Mesothelial cell of epicardium (in vitro differentiated cells): ENCODE measurements around the gene PARP4. TPM values are rescaled to one million over a fixed set of nuclear protein-coding genes. Genes with fewer than 3 reads are reported as not detected.
A peak's percentile ranks its signal among the peaks of the same experiment; 100 is the strongest.
"Not testable (repeated sequence)": the region's sequence is repeated elsewhere in the genome, so short reads cannot be mapped to it uniquely, and the experiment has no call there.

ENCODE experiments used
- DNase-seq, 2 experiments: peaks; one replicate each; pipeline ENCODE4 v3.0.0; 2021; ENCODE audit warnings: low spot score in 2 of 2; ENCODE audit not compliant: unreplicated experiment in 2 of 2
- H3K27ac Mint-ChIP-seq: 2 replicates; pipeline ENCODE4 v1.8.0; 2021; ENCODE audit warnings: mixed read lengths
- H3K27me3 Mint-ChIP-seq: 2 replicates; pipeline ENCODE4 v1.8.0; 2021; ENCODE audit warnings: low read depth, mixed read lengths
- H3K36me3 Mint-ChIP-seq: 2 replicates; pipeline ENCODE4 v1.8.0; 2021; ENCODE audit warnings: mixed read lengths
- H3K4me1 Mint-ChIP-seq: 2 replicates; pipeline ENCODE4 v1.8.0; 2021; ENCODE audit warnings: mixed read lengths
- H3K4me3 Mint-ChIP-seq: 2 replicates; pipeline ENCODE4 v1.8.0; 2021; ENCODE audit warnings: mild to moderate bottlenecking, moderate library complexity, mixed read lengths
- H3K9me3 Mint-ChIP-seq: 2 replicates; pipeline ENCODE4 v1.8.0; 2021; ENCODE audit warnings: mixed read lengths
- CTCF ChIP-seq: fragments of 200-600 bp; sonication (generic); IDR thresholded peaks from one replicate; pipeline ENCODE4 v1.5.0; 2021; ENCODE audit warnings: antibody characterized with exemption; ENCODE audit not compliant: unreplicated experiment
- total RNA-seq: library from RNA; stranded (reverse); gene quantifications from 3 replicates; pipeline ENCODE4 v1.2.1, GENCODE V29; 2021

Gene PARP4
- total RNA-seq, 1 donor from 2014 or later, result 44.2 TPM

GRCh38 chr13:24450530-24450929 lies 62.0 kb downstream of the PARP4 start:
- peak overlapping the region; percentile 31 for H3K27ac Mint-ChIP-seq

GRCh38 chr13:24444851-24445250 lies 67.7 kb downstream of the PARP4 start:
- DNase-seq, H3K27me3 Mint-ChIP-seq, H3K4me1 Mint-ChIP-seq, H3K9me3 Mint-ChIP-seq, H3K4me3 Mint-ChIP-seq, H3K27ac Mint-ChIP-seq: not testable (repeated sequence)
- peaks cover 45% of the 10 kb centered on the region for H3K36me3 Mint-ChIP-seq

More at GRCh38 chr13:24450530-24450929, 62.0 kb downstream of the PARP4 start:
- TF ChIP-seq CTCF, result no peak
- peaks cover 42% of the 10 kb centered on the region for H3K36me3 Mint-ChIP-seq
- no peak for DNase-seq
- no peaks in the 10 kb centered on the region for H3K9me3 Mint-ChIP-seq
- H3K4me3 Mint-ChIP-seq, result no peak overlapping the region
- H3K27me3 Mint-ChIP-seq, result no peaks in the 10 kb centered on the region
- H3K4me1 Mint-ChIP-seq, result peaks cover 3% of the 10 kb centered on the region

GRCh38 chr13:24443366-24443765 lies 69.2 kb downstream of the PARP4 start:
- H3K9me3 Mint-ChIP-seq, result no peaks in the 10 kb centered on the region
- no peak for DNase-seq
- H3K4me3 Mint-ChIP-seq, result no peak overlapping the region
- peaks cover 44% of the 10 kb centered on the region for H3K36me3 Mint-ChIP-seq
- no peaks in the 10 kb centered on the region for H3K27me3 Mint-ChIP-seq
- no peaks in the 10 kb centered on the region for H3K4me1 Mint-ChIP-seq
- H3K27ac Mint-ChIP-seq, result no peak overlapping the region
- no peak for TF ChIP-seq CTCF

GRCh38 chr13:24426045-24426444 lies 86.5 kb downstream of the PARP4 start:
- not testable (repeated sequence) for H3K4me3 Mint-ChIP-seq, DNase-seq, H3K27ac Mint-ChIP-seq, H3K27me3 Mint-ChIP-seq, H3K4me1 Mint-ChIP-seq
- Mint-ChIP-seq H3K36me3 (peaks cover 46% of the 10 kb centered on the region), H3K9me3 (peaks cover 18% of the 10 kb centered on the region)

GRCh38 chr13:24419668-24420067 lies 92.9 kb downstream of the PARP4 start:
- H3K4me1 Mint-ChIP-seq, H3K27me3 Mint-ChIP-seq, H3K27ac Mint-ChIP-seq, H3K4me3 Mint-ChIP-seq, DNase-seq: not testable (repeated sequence)
- H3K9me3 Mint-ChIP-seq, result peaks cover 31% of the 10 kb centered on the region
- peaks cover 48% of the 10 kb centered on the region for H3K36me3 Mint-ChIP-seq

GRCh38 chr13:24407844-24408243 lies 104.7 kb downstream of the PARP4 start:
- Mint-ChIP-seq H3K27me3 (peaks cover 51% of the 10 kb centered on the region), H3K36me3 (no peaks in the 10 kb centered on the region), H3K27ac (no peak overlapping the region), H3K9me3 (no peaks in the 10 kb centered on the region), H3K4me3 (no peak overlapping the region), H3K4me1 (no peaks in the 10 kb centered on the region)
- no peak for DNase-seq
- no peak for TF ChIP-seq CTCF

GRCh38 chr13:24406524-24406923 lies 106.1 kb downstream of the PARP4 start:
- Mint-ChIP-seq H3K27ac (no peak overlapping the region), H3K36me3 (no peaks in the 10 kb centered on the region), H3K27me3 (peaks cover 54% of the 10 kb centered on the region), H3K4me1 (no peaks in the 10 kb centered on the region), H3K4me3 (no peak overlapping the region), H3K9me3 (no peaks in the 10 kb centered on the region)
- TF ChIP-seq CTCF, result no peak
- DNase-seq, result no peak
